HEK293 (cell line): ENCODE data around the gene ZNF587B.

ENCODE experiments used
- CTCF ChIA-PET: fragments of 350-600 bp; formaldehyde crosslinking; extraction: SDS; loops from one replicate; lab custom pipeline; 2021; ENCODE audit warnings: antibody characterized with exemption; lab: Yijun Ruan, JAX
- POLR2A ChIA-PET: fragments of 300-600 bp; formaldehyde crosslinking; extraction: SDS; loops from one replicate; lab custom pipeline; 2020; ENCODE audit warnings: antibody characterized with exemption, inconsistent platforms; lab: Yijun Ruan, JAX
- H3K27ac ChIP-seq: fragments of 200-500 bp; sonication (Bioruptor generic); 2 replicates; pipeline ENCODE4 v1.5.1; 2014; ENCODE audit warnings: low read depth, low read length, control low read depth, inconsistent platforms; ENCODE audit errors: extremely low read depth
- H3K36me3 ChIP-seq, 2 experiments: fragments of 200-500 bp in 1 of 2; sonication (Bioruptor generic) in 1 of 2; 1 replicate in 1 of 2; 2 replicates in 1 of 2; pipeline ENCODE4 v1.5.1; 2014 to 2017; ENCODE audit warnings: inconsistent platforms in 2 of 2, low read length in 2 of 2; ENCODE audit not compliant: control insufficient read depth in 2 of 2, insufficient read depth in 1 of 2
- H3K4me1 ChIP-seq: fragments of 200-500 bp; sonication (Bioruptor generic); 2 replicates; pipeline ENCODE4 v1.5.1; 2014; ENCODE audit warnings: mild to moderate bottlenecking, low read length, inconsistent platforms; ENCODE audit not compliant: control insufficient read depth, insufficient read depth
- H3K4me3 ChIP-seq: 2 replicates; pipeline ENCODE4 v1.5.1; 2011; ENCODE audit warnings: low read depth, mild to moderate bottlenecking, control low read depth, low read length, moderate library complexity
- H3K9me3 ChIP-seq: fragments of 200-500 bp; sonication (Bioruptor generic); 2 replicates; pipeline ENCODE4 v1.5.1; 2014; ENCODE audit warnings: low read depth, low read length, inconsistent platforms; ENCODE audit not compliant: control insufficient read depth, insufficient read depth
- GLIS2 ChIP-seq: fragments of 450-650 bp; formaldehyde crosslinking; IDR thresholded peaks from 2 replicates; pipeline ENCODE4 v1.5.1; 2016; ENCODE audit warnings: missing biosample characterization, missing genetic modification characterization
- HOXA7 ChIP-seq: sonication (generic); formaldehyde crosslinking; IDR thresholded peaks from 2 replicates; pipeline ENCODE4 v1.8.1; 2022; ENCODE audit warnings: missing genetic modification reagents, borderline replicate concordance
- HOXC10 ChIP-seq: sonication (generic); formaldehyde crosslinking; IDR thresholded peaks from 2 replicates; pipeline ENCODE4 v1.8.1; 2023; ENCODE audit warnings: mild to moderate bottlenecking, missing genetic modification reagents
- IKZF3 ChIP-seq: fragments of 450-650 bp; IDR thresholded peaks from 2 replicates; pipeline ENCODE4 v1.5.0; 2018; ENCODE audit warnings: missing biosample characterization, mild to moderate bottlenecking, missing genetic modification characterization, moderate library complexity
- KLF10 ChIP-seq: fragments of 450-650 bp; IDR thresholded peaks from 2 replicates; pipeline ENCODE4 v1.5.1; 2018; ENCODE audit warnings: missing biosample characterization, mild to moderate bottlenecking, missing genetic modification characterization
- MEIS1 ChIP-seq: sonication (generic); formaldehyde crosslinking; IDR thresholded peaks from 2 replicates; pipeline ENCODE4 v1.8.1; 2022; ENCODE audit warnings: missing genetic modification reagents, mild to moderate bottlenecking, borderline replicate concordance
- RBAK ChIP-seq: fragments of 450-650 bp; formaldehyde crosslinking; IDR thresholded peaks from 2 replicates; pipeline ENCODE4 v1.5.1; 2016; ENCODE audit warnings: missing biosample characterization, missing genetic modification characterization
- SALL2 ChIP-seq: fragments of 450-650 bp; formaldehyde crosslinking; IDR thresholded peaks from 2 replicates; pipeline ENCODE4 v1.5.0; 2017; ENCODE audit warnings: missing biosample characterization, mild to moderate bottlenecking, missing genetic modification characterization, borderline replicate concordance
- SCRT1 ChIP-seq: fragments of 450-650 bp; formaldehyde crosslinking; IDR thresholded peaks from 2 replicates; pipeline ENCODE4 v1.5.1; 2016; ENCODE audit warnings: missing biosample characterization, missing genetic modification characterization, borderline replicate concordance
- TRIM28 ChIP-seq: IDR thresholded peaks from 2 replicates; pipeline ENCODE4 v1.6.1; 2011; ENCODE audit warnings: low read length, control low read depth, borderline replicate concordance
- ZBTB17 ChIP-seq: fragments of 450-650 bp; formaldehyde crosslinking; IDR thresholded peaks from 2 replicates; pipeline ENCODE4 v1.5.1; 2016; ENCODE audit warnings: missing biosample characterization, missing genetic modification characterization
- ZNF112 ChIP-seq: fragments of 450-650 bp; formaldehyde crosslinking; IDR thresholded peaks from 2 replicates; pipeline ENCODE4 v1.5.0; 2017; ENCODE audit warnings: missing biosample characterization, missing genetic modification characterization
- ZNF157 ChIP-seq: fragments of 450-650 bp; formaldehyde crosslinking; IDR thresholded peaks from 2 replicates; pipeline ENCODE4 v1.5.1; 2016; ENCODE audit warnings: missing biosample characterization, missing genetic modification characterization
- ZNF302 ChIP-seq: fragments of 450-650 bp; formaldehyde crosslinking; IDR thresholded peaks from 2 replicates; pipeline ENCODE4 v1.5.1; 2016; ENCODE audit warnings: missing biosample characterization, missing genetic modification characterization, low read depth
- ZNF555 ChIP-seq: fragments of 450-650 bp; formaldehyde crosslinking; conservative IDR thresholded peaks from 2 replicates; pipeline ENCODE4 v1.5.1; 2017; ENCODE audit warnings: missing biosample characterization, mild to moderate bottlenecking, missing genetic modification characterization, inconsistent platforms
- ZNF621 ChIP-seq: fragments of 450-650 bp; formaldehyde crosslinking; IDR thresholded peaks from 2 replicates; pipeline ENCODE4 v1.5.1; 2017; ENCODE audit warnings: missing biosample characterization, missing genetic modification characterization
- ZNF791 ChIP-seq: fragments of 450-650 bp; formaldehyde crosslinking; IDR thresholded peaks from 2 replicates; pipeline ENCODE4 v1.5.1; 2016; ENCODE audit warnings: missing biosample characterization, missing genetic modification characterization
- ZNF837 ChIP-seq: fragments of 450-650 bp; formaldehyde crosslinking; IDR thresholded peaks from 2 replicates; pipeline ENCODE4 v1.5.1; 2016; ENCODE audit warnings: missing biosample characterization, missing genetic modification characterization
- ZSCAN16 ChIP-seq: fragments of 450-650 bp; formaldehyde crosslinking; IDR thresholded peaks from 2 replicates; pipeline ENCODE4 v1.5.1; 2016; ENCODE audit warnings: missing biosample characterization, missing genetic modification characterization
- TF ChIP-seq, protein P1 (sequence below): fragments of 450-650 bp; formaldehyde crosslinking; IDR thresholded peaks from 2 replicates; pipeline ENCODE4 v1.5.1; 2016; ENCODE audit warnings: missing biosample characterization, missing genetic modification characterization
- TF ChIP-seq, protein P2 (sequence below): fragments of 450-650 bp; formaldehyde crosslinking; IDR thresholded peaks from 2 replicates; pipeline ENCODE4 v1.5.1; 2016; ENCODE audit warnings: missing biosample characterization, missing genetic modification characterization
- TF ChIP-seq, protein P3 (sequence below): IDR thresholded peaks from 2 replicates; pipeline ENCODE4 v1.6.1; 2011; ENCODE audit warnings: mild to moderate bottlenecking, low read depth, low read length, borderline replicate concordance
- TF ChIP-seq, protein P4 (sequence below): fragments of 450-650 bp; formaldehyde crosslinking; IDR thresholded peaks from 2 replicates; pipeline ENCODE4 v1.5.1; 2017; ENCODE audit warnings: missing biosample characterization, missing genetic modification characterization
- TF ChIP-seq, protein P5 (sequence below): fragments of 450-650 bp; formaldehyde crosslinking; IDR thresholded peaks from 2 replicates; pipeline ENCODE4 v1.5.1; 2016; ENCODE audit warnings: missing biosample characterization, missing genetic modification characterization

Gene ZNF587B

DNA sequence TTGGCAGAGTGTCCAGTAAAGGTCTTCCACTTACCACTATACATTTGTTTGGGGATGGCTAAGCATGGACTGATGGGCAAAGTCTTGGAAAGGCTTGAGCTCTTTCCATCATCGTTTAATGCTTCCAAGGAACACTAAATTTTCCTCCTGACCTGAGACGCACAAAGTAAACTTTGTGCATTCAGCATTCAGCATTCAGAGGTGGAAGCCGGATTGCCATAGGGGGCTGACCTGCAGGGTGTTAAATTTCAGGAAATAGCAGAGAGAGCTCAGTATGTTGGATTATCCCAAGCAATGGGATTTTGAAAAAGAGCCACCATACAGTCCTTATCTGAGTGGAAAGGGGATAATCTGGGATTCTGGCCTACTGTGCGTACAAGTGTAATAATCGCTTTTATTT, 29.4 kb upstream of the ZNF587B start:
- Histone ChIP-seq H3K4me3 (no peak overlapping the region), H3K4me1 (peaks cover 6% of the 10 kb centered on the region; the same call in 1 of the 2 replicates), H3K27ac (no peak overlapping the region), H3K9me3 (no peaks in the 10 kb centered on the region), H3K36me3 (peaks cover 18 to 24% of the 10 kb centered on the region in 2 experiments; a peak in 2 of 3 replicates)
- CTCF ChIA-PET, result no interaction called here
- POLR2A ChIA-PET, result interaction anchor here (1.0 to 2.1 kb wide), 3 partner anchors 14 to 31 kb away, joined by 3 to 6 read pairs (median 5); partner anchors contain the start of genes ZNF552 and ZNF586
- TF ChIP-seq ZBTB17 (tag by site-specific recombination) (no peak), SCRT1 (tag by site-specific recombination) (no peak), TRIM28 (no peak), RBAK (tag by site-specific recombination) (no peak)

DNA sequence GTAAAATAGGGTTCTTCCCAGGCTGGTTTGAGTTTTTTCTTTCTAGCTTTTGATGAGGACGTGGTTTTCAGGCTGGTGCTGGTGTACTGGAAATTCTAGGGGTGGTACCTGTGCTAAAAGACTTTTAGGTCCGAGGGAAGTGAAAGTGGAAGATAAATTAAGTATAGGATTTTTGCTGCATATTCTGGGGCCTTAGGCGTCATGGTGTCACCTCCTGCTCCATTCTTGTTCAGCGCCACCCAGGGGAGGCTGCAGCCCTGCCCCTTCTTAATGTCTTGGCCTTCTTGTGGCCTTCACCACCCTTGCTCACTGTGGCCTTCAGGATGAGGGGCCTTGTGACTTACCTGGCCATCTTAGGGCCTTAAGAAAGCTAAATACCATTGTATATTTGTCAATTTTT, 27.8 kb upstream of the ZNF587B start:
- ChIA-PET POLR2A (interaction anchor here (0.6 kb wide), 1 partner anchor 17 kb away, joined by 8 read pairs; no protein-coding TSS in a partner anchor), CTCF (interaction anchor here (0.6 kb wide), 2 partner anchors 13 to 21 kb away, joined by 3 read pairs; partner anchors contain the start of gene ZNF552)
- TF ChIP-seq ZNF112 (no peak), MEIS1 (CRISPR knock-in tag) (no peak), ZNF302 (tag by site-specific recombination) (no peak), ZNF837 (tag by site-specific recombination) (no peak), KLF10 (tag by site-specific recombination) (no peak), ZNF157 (no peak), GLIS2 (tag by site-specific recombination) (no peak), ZNF621 (tag by site-specific recombination) (no peak), ZNF791 (no peak), ZNF555 (tag by site-specific recombination) (no peak), HOXC10 (CRISPR knock-in tag) (no peak), IKZF3 (tag by site-specific recombination) (no peak), ZSCAN16 (no peak), HOXA7 (CRISPR knock-in tag) (no peak), SALL2 (tag by site-specific recombination) (no peak)
- TF ChIP-seq, protein P1, sequence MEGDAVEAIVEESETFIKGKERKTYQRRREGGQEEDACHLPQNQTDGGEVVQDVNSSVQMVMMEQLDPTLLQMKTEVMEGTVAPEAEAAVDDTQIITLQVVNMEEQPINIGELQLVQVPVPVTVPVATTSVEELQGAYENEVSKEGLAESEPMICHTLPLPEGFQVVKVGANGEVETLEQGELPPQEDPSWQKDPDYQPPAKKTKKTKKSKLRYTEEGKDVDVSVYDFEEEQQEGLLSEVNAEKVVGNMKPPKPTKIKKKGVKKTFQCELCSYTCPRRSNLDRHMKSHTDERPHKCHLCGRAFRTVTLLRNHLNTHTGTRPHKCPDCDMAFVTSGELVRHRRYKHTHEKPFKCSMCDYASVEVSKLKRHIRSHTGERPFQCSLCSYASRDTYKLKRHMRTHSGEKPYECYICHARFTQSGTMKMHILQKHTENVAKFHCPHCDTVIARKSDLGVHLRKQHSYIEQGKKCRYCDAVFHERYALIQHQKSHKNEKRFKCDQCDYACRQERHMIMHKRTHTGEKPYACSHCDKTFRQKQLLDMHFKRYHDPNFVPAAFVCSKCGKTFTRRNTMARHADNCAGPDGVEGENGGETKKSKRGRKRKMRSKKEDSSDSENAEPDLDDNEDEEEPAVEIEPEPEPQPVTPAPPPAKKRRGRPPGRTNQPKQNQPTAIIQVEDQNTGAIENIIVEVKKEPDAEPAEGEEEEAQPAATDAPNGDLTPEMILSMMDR (tag by site-specific recombination), result no peak
- TF ChIP-seq, protein P2, sequence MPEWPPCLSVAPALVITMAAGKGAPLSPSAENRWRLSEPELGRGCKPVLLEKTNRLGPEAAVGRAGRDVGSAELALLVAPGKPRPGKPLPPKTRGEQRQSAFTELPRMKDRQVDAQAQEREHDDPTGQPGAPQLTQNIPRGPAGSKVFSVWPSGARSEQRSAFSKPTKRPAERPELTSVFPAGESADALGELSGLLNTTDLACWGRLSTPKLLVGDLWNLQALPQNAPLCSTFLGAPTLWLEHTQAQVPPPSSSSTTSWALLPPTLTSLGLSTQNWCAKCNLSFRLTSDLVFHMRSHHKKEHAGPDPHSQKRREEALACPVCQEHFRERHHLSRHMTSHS (tag by site-specific recombination), result no peak
- TF ChIP-seq, protein P3, sequence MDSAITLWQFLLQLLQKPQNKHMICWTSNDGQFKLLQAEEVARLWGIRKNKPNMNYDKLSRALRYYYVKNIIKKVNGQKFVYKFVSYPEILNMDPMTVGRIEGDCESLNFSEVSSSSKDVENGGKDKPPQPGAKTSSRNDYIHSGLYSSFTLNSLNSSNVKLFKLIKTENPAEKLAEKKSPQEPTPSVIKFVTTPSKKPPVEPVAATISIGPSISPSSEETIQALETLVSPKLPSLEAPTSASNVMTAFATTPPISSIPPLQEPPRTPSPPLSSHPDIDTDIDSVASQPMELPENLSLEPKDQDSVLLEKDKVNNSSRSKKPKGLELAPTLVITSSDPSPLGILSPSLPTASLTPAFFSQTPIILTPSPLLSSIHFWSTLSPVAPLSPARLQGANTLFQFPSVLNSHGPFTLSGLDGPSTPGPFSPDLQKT, result no peak
- TF ChIP-seq, protein P4, sequence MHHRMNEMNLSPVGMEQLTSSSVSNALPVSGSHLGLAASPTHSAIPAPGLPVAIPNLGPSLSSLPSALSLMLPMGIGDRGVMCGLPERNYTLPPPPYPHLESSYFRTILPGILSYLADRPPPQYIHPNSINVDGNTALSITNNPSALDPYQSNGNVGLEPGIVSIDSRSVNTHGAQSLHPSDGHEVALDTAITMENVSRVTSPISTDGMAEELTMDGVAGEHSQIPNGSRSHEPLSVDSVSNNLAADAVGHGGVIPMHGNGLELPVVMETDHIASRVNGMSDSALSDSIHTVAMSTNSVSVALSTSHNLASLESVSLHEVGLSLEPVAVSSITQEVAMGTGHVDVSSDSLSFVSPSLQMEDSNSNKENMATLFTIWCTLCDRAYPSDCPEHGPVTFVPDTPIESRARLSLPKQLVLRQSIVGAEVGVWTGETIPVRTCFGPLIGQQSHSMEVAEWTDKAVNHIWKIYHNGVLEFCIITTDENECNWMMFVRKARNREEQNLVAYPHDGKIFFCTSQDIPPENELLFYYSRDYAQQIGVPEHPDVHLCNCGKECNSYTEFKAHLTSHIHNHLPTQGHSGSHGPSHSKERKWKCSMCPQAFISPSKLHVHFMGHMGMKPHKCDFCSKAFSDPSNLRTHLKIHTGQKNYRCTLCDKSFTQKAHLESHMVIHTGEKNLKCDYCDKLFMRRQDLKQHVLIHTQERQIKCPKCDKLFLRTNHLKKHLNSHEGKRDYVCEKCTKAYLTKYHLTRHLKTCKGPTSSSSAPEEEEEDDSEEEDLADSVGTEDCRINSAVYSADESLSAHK (tag by site-specific recombination), result no peak
- TF ChIP-seq, protein P5, sequence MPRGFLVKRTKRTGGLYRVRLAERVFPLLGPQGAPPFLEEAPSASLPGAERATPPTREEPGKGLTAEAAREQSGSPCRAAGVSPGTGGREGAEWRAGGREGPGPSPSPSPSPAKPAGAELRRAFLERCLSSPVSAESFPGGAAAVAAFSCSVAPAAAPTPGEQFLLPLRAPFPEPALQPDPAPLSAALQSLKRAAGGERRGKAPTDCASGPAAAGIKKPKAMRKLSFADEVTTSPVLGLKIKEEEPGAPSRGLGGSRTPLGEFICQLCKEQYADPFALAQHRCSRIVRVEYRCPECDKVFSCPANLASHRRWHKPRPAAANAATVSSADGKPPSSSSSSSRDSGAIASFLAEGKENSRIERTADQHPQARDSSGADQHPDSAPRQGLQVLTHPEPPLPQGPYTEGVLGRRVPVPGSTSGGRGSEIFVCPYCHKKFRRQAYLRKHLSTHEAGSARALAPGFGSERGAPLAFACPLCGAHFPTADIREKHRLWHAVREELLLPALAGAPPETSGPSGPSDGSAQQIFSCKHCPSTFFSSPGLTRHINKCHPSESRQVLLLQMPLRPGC (tag by site-specific recombination), result no peak
- Histone ChIP-seq H3K9me3 (no peaks in the 10 kb centered on the region), H3K4me1 (peaks cover 6% of the 10 kb centered on the region; the same call in 1 of the 2 replicates), H3K36me3 (peaks cover 18 to 31% of the 10 kb centered on the region in 2 experiments; a peak in 2 of 3 replicates), H3K27ac (no peak overlapping the region), H3K4me3 (no peak overlapping the region)
